HepG2 (cell line): ENCODE measurements around the gene TBX6. TPM values are rescaled to one million over a fixed set of nuclear protein-coding genes. Genes with fewer than 3 reads are reported as not detected.

Source experiments
- BRD4 ChIP-seq: sonication (generic); formaldehyde crosslinking; IDR thresholded peaks from 2 replicates; pipeline ENCODE4 v1.4.0; 2020; ENCODE audit warnings: missing genetic modification reagents
- DPF2 ChIP-seq: sonication (generic); formaldehyde crosslinking; IDR thresholded peaks from 2 replicates; pipeline ENCODE4 v1.4.0; 2020; ENCODE audit warnings: mild to moderate bottlenecking, low read depth, missing genetic modification reagents, borderline replicate concordance
- FOXK1 ChIP-seq: sonication (generic); formaldehyde crosslinking; IDR thresholded peaks from 2 replicates; pipeline ENCODE4 v1.4.0; 2020; ENCODE audit warnings: low read depth, missing genetic modification reagents, borderline replicate concordance
- GATA4 ChIP-seq: sonication (generic); IDR thresholded peaks from 2 replicates; pipeline ENCODE4 v1.6.1; 2016; ENCODE audit warnings: antibody characterized with exemption, low read depth, borderline replicate concordance
- GPBP1L1 ChIP-seq: sonication (generic); formaldehyde crosslinking; IDR thresholded peaks from 2 replicates; pipeline ENCODE4 v1.5.0; 2020; ENCODE audit warnings: mild to moderate bottlenecking, missing genetic modification reagents
- IKZF5 ChIP-seq: IDR thresholded peaks from 2 replicates; pipeline ENCODE4 v1.6.1; 2018; ENCODE audit warnings: missing genetic modification reagents, mild to moderate bottlenecking, missing compliant biosample characterization
- IRX3 ChIP-seq: sonication (generic); formaldehyde crosslinking; IDR thresholded peaks from 2 replicates; pipeline ENCODE4 v1.8.1; 2023; ENCODE audit warnings: mild to moderate bottlenecking, low read depth, missing genetic modification reagents, borderline replicate concordance
- KLF16 ChIP-seq, 2 experiments: sonication (generic) in 1 of 2; formaldehyde crosslinking in 1 of 2; IDR thresholded peaks; 2 replicates each; pipeline versions ENCODE4 v1.6.1 to v1.8.0; 2016 to 2023; ENCODE audit warnings: missing genetic modification reagents in 2 of 2, missing compliant biosample characterization in 1 of 2
- LCORL ChIP-seq, 2 experiments: fragments of 450-650 bp in 1 of 2; sonication (generic) in 1 of 2; formaldehyde crosslinking in 1 of 2; IDR thresholded peaks; 2 replicates each; pipeline versions ENCODE4 v1.5.0 to v1.6.1; 2017 to 2020; ENCODE audit warnings: antibody characterized with exemption in 1 of 2, missing genetic modification reagents in 1 of 2
- MIER2 ChIP-seq: IDR thresholded peaks from 2 replicates; pipeline ENCODE4 v1.6.1; 2016; ENCODE audit warnings: missing biosample characterization, missing genetic modification reagents
- NR2F6 ChIP-seq, 2 experiments: IDR thresholded peaks; 2 replicates each; pipeline ENCODE4 v1.6.1; 2016; ENCODE audit warnings: antibody characterized with exemption in 1 of 2, mild to moderate bottlenecking in 1 of 2
- PCBP2 ChIP-seq: fragments of 200-400 bp; formaldehyde crosslinking; optimal IDR thresholded peaks from 2 replicates; pipeline ENCODE3; 2018; ENCODE audit warnings: low read length, low read depth; ENCODE audit not compliant: poor library complexity, severe bottlenecking
- TFAP4 ChIP-seq: sonication (generic); IDR thresholded peaks from 2 replicates; pipeline ENCODE4 v1.6.1; 2016; ENCODE audit warnings: low read depth, borderline replicate concordance
- ZBTB1 ChIP-seq: sonication (generic); formaldehyde crosslinking; IDR thresholded peaks from 2 replicates; pipeline ENCODE4 v1.4.0; 2020; ENCODE audit warnings: missing genetic modification reagents, borderline replicate concordance
- ZBTB7A ChIP-seq: sonication (generic); formaldehyde crosslinking; IDR thresholded peaks from 2 replicates; pipeline ENCODE4 v1.8.0; 2022; ENCODE audit warnings: mild to moderate bottlenecking, missing genetic modification reagents
- ZMAT3 ChIP-seq: sonication (generic); formaldehyde crosslinking; conservative IDR thresholded peaks from 2 replicates; pipeline ENCODE4 v1.7.0; 2021; ENCODE audit warnings: missing genetic modification reagents
- ZNF253 ChIP-seq: sonication (generic); formaldehyde crosslinking; IDR thresholded peaks from 2 replicates; pipeline ENCODE4 v1.8.0; 2022; ENCODE audit warnings: mild to moderate bottlenecking, missing genetic modification reagents, borderline replicate concordance
- ZNF451 ChIP-seq: sonication (generic); formaldehyde crosslinking; IDR thresholded peaks from 2 replicates; pipeline ENCODE4 v1.5.0; 2020; ENCODE audit warnings: mild to moderate bottlenecking, missing genetic modification reagents
- ZNF569 ChIP-seq: sonication (generic); formaldehyde crosslinking; IDR thresholded peaks from 2 replicates; pipeline ENCODE4 v1.5.0; 2020; ENCODE audit warnings: mild to moderate bottlenecking, missing genetic modification reagents, moderate library complexity, borderline replicate concordance
- ZNF614 ChIP-seq: IDR thresholded peaks from 2 replicates; pipeline ENCODE4 v1.6.1; 2018; ENCODE audit warnings: missing biosample characterization, missing genetic modification reagents, inconsistent platforms, borderline replicate concordance
- polyA plus RNA-seq, 8 experiments: library from polyadenylated mRNA; depleted of rRNA in 3 of 8; stranded (reverse) in 7 of 8; unstranded in 1 of 8; fragments of >200 nt; fragmentation: Illumina TruSeq in 4 of 8; extraction: Trizol in 4 of 8; gene quantifications; 2 replicates each; pipeline versions ENCODE4 v1.2.1 to v1.2.3, GENCODE V29; 2011 to 2016; ENCODE audit warnings: low read depth in 4 of 8, missing spikeins in 1 of 8, mixed read lengths in 1 of 8; ENCODE audit not compliant: insufficient read depth in 1 of 8
- total RNA-seq, 5 experiments: library from RNA; depleted of rRNA; stranded (reverse); fragments of >200 nt; fragmentation: Illumina TruSeq; extraction: Trizol; gene quantifications; 2 replicates each; pipeline ENCODE4 v1.2.3, GENCODE V29; 2016; ENCODE audit warnings: low read depth in 1 of 5
- TF ChIP-seq, protein P1 (sequence below): sonication (generic); formaldehyde crosslinking; conservative IDR thresholded peaks from 2 replicates; pipeline ENCODE4 v1.5.0; 2020; ENCODE audit warnings: missing genetic modification reagents
- TF ChIP-seq, protein P2 (sequence below): IDR thresholded peaks from 2 replicates; pipeline ENCODE4 v1.6.1; 2016; ENCODE audit warnings: missing biosample characterization, missing genetic modification reagents, low read depth

The TBX6 gene
- total and polyA plus RNA-seq, 2 of the 13 experiments (the other 11 are each of a cell fraction or from before 2014, with no cell fraction given), result 0.24 to 0.42 TPM

DNA sequence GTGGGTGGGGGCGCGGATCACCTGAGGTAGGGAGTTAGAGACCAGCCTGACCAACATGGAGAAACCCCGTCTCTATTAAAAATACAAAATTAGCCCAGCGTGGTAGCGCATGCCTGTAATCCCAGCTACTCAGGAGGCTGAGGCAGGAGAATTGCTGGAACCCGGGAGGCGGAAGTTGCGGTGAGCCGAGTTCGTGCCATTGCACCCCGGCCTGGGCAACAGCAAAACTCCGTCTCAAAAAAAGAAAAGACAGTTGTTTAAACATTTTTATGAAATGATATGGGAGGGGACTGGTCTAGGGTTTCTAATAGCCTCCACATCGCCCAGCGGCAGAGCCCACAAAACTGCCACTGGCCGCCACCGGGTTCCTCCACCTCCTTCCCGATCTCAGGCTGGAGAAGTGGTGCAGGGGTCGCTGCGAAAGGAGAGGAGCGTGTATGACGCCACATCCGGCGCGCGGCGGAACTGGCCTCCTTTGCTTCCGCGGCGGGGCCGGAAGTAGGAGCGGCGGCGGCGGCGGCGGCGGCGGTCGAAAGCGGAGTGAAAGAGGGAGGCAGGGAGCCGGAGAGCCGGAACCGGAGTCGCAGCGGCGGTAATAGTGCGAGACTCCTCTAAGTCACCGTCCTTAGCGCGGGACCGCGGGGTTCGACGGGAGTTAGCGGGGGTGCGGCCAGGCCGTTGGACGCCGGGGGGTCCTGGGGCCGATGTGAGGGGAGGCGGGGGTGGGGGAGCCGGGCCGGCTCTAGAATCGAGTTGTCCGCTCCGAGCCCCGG, 16.0 kb downstream of the TBX6 start, which contains the start of gene PPP4C (continued):
- TF ChIP-seq, protein P1, sequence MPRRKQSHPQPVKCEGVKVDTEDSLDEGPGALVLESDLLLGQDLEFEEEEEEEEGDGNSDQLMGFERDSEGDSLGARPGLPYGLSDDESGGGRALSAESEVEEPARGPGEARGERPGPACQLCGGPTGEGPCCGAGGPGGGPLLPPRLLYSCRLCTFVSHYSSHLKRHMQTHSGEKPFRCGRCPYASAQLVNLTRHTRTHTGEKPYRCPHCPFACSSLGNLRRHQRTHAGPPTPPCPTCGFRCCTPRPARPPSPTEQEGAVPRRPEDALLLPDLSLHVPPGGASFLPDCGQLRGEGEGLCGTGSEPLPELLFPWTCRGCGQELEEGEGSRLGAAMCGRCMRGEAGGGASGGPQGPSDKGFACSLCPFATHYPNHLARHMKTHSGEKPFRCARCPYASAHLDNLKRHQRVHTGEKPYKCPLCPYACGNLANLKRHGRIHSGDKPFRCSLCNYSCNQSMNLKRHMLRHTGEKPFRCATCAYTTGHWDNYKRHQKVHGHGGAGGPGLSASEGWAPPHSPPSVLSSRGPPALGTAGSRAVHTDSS, result no peak
- TF ChIP-seq BRD4 (CRISPR knock-in tag) (no peak; the same call in 1 of the 2 replicates), ZNF451 (CRISPR knock-in tag) (0 out of 2 replicates have a peak, but pooled peaks have one; percentile 35), IKZF5 (peak; percentile 71; the same call in 1 of the 2 replicates), NR2F6 (IDR thresholded peaks at IDR 0.05) (no peak), NR2F6 (CRISPR knock-in tag; IDR thresholded peaks at IDR 0.05) (peak; percentile 58; the same call in 1 of the 2 replicates), ZNF253 (CRISPR knock-in tag) (no peak), TFAP4 (peak; percentile 37; the same call in 1 of the 2 replicates), DPF2 (CRISPR knock-in tag) (0 out of 2 replicates have a peak, but pooled peaks have one; percentile 10), GATA4 (peak; percentile 62; the same call in 1 of the 2 replicates), GPBP1L1 (no peak), ZMAT3 (CRISPR knock-in tag) (no peak), ZBTB7A (CRISPR knock-in tag) (no peak; the same call in 1 of the 2 replicates), LCORL (IDR thresholded peaks at IDR 0.05) (no peak), LCORL (CRISPR knock-in tag; IDR thresholded peaks at IDR 0.05) (no peak), IRX3 (CRISPR knock-in tag) (no peak), KLF16 (CRISPR knock-in tag; IDR thresholded peaks at IDR 0.05) (peak in 1 of 2 experiments; percentile 55; a peak in 1 of 4 replicates), ZNF569 (CRISPR knock-in tag) (peak; percentile 88; the same call in 1 of the 2 replicates), FOXK1 (CRISPR knock-in tag) (peak; percentile 53; the same call in 1 of the 2 replicates), PCBP2 (no peak), MIER2 (CRISPR knock-in tag) (no peak), ZNF614 (CRISPR knock-in tag) (peak; percentile 16; the same call in 1 of the 2 replicates), ZBTB1 (CRISPR knock-in tag) (no peak)
- TF ChIP-seq, protein P2, sequence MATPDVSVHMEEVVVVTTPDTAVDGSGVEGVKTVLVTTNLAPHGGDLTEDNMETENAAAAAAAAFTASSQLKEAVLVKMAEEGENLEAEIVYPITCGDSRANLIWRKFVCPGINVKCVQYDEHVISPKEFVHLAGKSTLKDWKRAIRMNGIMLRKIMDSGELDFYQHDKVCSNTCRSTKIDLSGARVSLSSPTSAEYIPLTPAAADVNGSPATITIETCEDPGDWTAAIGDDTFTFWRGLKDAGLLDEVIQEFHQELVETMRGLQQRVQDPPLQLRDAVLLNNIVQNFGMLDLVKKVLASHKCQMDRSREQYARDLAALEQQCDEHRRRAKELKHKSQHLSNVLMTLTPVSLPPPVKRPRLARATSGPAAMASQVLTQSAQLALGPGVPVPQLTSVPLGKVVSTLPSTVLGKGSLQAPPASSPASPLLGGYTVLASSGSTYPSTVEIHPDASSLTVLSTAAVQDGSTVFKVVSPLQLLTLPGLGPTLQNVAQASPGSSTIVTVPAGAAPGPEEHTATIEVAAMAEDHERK (CRISPR knock-in tag), result peak; percentile 59; the same call in 1 of the 2 replicates
